Peyer's patch (tissue), 4 donors: ENCODE results near the gene STX1B.

Experiments used
- CTCF ChIP-seq, 6 experiments: fragments of 450-650 bp in 4 of 6; fragments of 200-600 bp in 2 of 6; sonication (generic) in 1 of 6; IDR thresholded peaks; one replicate each; pipeline ENCODE4 v1.5.1; 2017 to 2019; ENCODE audit warnings: antibody characterized with exemption in 6 of 6, mild to moderate bottlenecking in 3 of 6, moderate library complexity in 1 of 6
- POLR2A ChIP-seq, 2 donors: fragments of 450-650 bp; IDR thresholded peaks; one replicate each; pipeline ENCODE4 v1.5.1; 2017; ENCODE audit warnings: antibody characterized with exemption in 2 of 2, mild to moderate bottlenecking in 2 of 2, moderate library complexity in 2 of 2

- TF ChIP-seq CTCF (IDR thresholded peaks at IDR 0.05) (no peak), POLR2A (IDR thresholded peaks at IDR 0.05) (no peak)
Measured at GRCh38 chr16:30953111-30953510, 57.3 kb downstream of the STX1B start.
